GM18502 (cell line): ENCODE measurements around the gene GOLGA6L9.
"Not testable (repeated sequence)": the region's sequence is repeated elsewhere in the genome, so short reads cannot be mapped to it uniquely, and the experiment has no call there.

Experiments used
- ATAC-seq: cut with Tn5 transposase; IDR thresholded peaks from one replicate; pipeline ENCODE4 v1.9.1; 2021; ENCODE audit warnings: mild to moderate bottlenecking; ENCODE audit not compliant: unreplicated experiment, poor library complexity

GOLGA6L9 gene, protein sequence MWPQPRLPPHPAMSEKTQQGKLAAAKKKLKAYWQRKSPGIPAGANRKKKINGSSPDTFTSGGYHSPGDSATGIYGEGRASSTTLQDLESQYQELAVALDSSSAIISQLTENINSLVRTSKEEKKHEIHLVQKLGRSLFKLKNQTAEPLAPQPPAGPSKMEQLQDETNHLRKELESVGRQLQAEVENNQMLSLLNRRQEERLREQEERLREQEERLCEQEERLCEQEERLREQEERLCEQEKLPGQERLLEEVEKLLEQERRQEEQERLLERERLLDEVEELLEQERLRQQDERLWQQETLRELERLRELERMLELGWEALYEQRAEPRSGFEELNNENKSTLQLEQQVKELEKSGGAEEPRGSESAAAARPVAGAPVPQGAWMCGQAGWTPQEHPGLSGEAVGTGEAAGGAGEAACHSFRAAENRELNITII

DNA sequence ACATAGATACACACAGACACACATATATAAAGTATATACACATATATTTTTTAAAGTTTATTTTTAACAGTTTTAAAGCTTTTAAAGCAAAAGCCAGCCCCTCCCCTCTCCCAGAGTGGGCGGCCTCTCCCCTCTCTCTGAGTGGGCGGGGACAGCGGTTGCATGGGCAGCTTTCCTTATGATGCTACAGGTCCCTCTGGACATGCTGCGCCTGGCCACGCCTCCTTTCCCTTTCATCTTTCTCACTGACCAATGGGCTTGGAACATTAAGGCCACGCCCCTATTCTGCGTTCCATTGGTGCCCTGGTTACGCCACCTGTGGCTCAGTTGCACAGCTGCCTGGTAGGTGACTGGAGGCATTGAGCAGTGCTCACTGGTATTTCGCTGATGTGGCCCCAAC, at the start of gene GOLGA6L9:
Gene GOLGA6L9, plus strand, starts transcription at position 124 of the 400 bp plus-strand sequence. Its CDS starts 264 bp downstream, at position 388.
- not testable (repeated sequence) for ATAC-seq

DNA sequence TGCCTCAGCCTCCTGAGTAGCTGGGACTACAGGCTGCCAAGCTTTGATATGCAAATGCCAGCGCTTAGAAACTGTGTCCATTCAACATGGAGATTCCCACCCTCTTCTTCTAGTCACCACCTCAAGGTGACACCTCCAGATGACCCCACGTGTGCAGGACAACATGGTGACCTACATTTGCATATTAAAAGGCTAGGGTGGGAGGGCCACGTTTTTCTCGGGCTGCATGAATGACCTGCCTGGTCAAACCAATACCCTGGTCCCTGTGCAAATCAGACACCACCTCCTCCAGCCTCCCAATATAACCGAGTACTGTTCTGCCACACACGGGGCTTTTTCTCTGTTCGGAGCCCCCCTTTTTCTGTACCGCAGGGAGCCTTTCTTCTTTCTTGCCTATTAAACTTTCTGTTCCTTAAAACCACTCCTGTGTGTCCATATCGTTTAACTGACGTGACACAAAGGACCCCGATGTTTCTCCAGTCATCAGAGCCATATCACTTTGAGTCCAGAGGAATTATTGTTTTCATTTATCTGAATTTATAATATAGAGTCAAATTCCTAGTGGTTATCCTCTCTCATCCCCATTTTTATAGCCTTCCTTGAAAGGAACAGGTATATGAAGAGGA, 48.2 kb upstream of the GOLGA6L9 start:
- not testable (repeated sequence) for ATAC-seq

DNA sequence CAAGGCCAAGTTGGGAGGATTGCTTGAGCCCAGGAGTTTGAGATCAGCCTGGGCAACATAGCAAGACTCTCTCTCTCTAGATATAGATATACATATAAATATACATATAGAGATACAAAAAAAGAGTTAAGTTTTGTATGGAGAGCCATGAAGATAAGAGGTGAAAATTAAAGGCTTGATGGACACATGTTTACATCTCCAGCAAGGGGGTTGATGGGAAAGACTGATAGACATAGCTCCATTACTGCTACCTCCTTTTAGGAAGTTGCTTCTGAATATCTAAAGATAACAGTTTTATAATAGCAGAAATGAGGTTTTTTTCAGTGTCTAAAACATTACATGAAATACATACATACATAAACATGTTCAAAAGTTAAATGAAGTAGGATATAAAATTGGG, 42.4 kb upstream of the GOLGA6L9 start:
- not testable (repeated sequence) for ATAC-seq

DNA sequence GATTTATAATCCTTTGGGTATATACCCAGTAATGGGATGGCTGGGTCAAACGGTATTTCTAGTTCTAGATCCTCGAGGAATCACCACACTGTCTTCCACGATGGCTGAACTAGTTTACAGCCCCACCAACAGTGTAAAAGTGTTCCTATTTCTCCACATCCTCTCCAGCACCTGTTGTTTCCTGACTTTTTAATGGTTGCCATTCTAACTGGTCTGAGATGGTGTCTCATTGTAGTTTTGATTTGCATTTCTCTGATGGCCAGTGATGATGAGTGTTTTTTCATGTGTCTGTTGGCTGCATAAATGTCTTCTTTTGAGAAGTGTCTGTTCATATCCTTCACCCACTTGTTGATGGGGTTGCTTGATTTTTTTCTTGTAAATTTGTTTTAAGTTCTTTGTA, 39.5 kb upstream of the GOLGA6L9 start:
- not testable (repeated sequence) for ATAC-seq

DNA sequence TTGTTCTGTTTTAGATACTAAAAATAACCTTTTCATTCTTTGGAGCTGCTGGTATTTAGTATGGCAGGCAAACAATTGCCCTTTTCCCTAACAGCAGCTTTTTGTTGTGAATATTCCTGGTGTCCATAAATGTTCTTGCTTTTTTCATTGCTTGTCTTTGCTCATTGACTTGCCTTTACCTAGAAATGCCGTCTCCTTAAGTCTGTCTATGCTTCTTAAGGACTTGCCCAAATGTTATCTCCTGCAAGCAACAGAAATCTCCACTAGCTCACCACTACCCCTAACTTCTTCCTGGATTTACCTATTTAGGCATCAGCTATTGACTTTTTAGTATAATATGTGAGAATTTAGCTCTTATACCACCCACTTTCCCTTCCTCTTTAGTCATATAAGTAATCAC, 37.5 kb upstream of the GOLGA6L9 start:
- not testable (repeated sequence) for ATAC-seq

DNA sequence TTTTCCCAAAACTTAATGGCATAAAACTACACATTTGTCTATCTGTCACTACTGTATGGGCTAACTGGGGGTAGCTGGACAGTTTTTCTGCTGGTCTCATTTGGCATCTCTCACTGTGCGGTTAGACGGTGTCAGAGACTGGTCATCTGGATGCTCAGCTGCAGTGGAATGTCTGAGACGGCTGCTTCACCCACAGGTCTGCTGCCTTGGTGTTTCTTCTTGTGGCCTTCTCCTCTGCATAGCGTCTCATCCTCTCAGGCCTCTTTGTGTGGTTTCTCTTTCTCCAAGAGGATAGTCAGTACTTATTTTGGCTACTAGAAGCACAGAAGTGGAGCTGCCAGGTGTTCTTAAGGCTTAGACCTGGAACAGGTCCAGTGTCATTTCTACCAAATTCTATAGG, 35.9 kb upstream of the GOLGA6L9 start:
- ATAC-seq, result no peak

DNA sequence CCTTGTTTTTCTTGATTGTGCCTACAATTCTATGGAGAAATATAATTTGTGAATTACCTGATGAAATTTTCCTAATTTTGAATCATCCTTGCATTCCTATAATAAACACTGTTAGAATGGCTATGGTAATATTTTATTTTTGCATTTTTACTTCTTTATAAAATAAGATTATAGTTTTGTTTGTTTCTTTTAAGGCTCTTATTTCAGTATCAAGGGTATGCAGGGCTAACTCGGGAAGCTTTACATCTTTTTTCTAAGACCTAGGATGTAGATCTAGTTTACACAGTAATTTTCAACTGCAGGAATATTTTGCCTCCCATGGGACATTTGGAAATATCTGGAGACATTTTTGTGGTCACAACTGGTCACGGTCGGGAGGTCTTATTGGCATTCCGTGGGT, 33.8 kb upstream of the GOLGA6L9 start:
- not testable (repeated sequence) for ATAC-seq

DNA sequence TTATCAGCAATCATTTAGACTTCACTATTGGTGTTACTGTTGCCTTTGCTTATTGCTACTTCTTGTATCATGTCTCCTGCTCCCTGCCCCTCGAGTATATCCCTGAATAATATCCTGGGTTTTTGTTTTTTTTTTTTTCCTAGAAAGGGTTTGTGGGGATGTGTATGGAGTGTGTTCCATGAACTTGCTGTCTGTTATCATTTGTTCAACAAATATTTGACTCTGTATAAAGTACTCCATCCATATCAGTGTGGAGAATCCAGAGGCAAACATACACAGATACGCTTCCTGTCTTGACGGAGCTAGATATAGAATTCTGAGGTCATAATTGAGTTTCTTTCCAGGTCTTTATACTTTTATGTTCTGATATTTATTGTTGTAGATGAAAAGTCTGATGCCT, 31.8 kb upstream of the GOLGA6L9 start:
- no peak for ATAC-seq

DNA sequence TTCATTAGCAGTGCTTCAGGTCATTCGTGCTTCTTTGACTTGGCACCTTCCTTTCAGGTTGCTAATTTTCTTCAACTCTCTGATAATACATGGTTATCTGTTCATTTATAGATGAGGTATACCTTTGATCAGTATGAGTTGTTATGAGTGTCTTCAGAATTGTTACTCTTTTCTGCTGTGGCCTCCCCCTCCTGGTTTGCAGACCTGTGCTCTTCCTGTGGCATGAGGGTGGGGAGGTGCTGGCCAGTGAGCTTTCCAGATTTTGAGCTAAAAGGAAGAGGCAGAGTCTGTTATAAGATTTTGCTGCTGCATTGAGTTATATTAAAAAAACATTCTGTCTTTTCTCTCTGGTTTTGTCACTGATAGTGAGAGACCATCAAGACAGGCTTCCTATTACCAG, 30.8 kb upstream of the GOLGA6L9 start:
- ATAC-seq, result no peak

DNA sequence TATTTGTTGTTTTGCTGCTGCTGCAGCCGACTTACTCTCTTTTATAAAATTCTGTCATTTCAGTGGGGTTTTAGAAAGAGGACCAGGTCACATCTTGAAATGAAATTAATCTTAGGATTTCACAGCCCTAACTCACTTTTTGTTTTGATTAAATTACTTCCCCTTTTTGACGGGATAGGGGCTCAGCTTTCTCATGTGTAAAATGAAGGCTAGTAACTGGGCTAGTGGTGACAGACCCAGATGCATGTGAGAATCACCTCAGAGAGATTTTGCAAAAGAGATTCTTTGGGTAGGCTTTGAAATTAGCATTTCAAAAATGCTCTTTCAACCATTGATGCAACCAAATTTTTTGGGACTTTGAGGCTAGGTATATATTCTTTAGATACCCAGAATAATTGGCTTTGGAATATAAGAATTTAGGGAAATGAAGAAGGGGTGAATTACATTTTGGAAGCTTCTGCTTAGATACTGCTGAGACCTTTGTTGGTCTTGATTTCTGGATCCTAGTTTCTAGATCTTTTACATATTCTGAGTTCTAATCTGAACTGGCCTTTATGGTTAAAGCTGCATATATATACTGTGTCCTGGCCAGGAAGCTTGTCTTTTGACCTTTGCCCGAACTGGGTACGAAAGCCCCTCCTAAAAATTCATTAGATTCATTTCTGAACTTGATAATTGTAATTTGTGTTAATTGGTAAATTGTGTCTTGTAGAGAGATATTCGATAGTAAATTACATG, 30.1 kb upstream of the GOLGA6L9 start:
- ATAC-seq, result not testable (repeated sequence)

DNA sequence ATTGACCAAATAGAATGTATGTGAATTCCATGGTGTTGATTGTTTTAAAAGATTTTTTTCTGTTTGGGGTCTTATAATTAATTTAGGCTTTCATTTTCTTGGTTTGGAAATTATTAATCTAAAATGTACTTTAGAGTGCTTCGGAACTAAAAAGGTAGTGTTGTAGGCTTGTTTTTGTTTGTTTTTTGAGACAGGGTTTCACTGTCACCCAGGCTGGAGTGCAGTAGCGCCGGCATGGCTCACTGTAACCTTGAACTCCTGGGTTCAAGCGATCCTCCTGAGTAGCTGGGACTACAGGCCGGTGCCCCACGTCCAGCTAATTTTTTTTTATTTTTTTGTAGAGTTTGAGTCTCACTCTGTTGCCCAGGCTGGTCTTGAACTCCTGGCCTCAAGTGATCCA, 27.7 kb upstream of the GOLGA6L9 start:
- ATAC-seq, result not testable (repeated sequence)

DNA sequence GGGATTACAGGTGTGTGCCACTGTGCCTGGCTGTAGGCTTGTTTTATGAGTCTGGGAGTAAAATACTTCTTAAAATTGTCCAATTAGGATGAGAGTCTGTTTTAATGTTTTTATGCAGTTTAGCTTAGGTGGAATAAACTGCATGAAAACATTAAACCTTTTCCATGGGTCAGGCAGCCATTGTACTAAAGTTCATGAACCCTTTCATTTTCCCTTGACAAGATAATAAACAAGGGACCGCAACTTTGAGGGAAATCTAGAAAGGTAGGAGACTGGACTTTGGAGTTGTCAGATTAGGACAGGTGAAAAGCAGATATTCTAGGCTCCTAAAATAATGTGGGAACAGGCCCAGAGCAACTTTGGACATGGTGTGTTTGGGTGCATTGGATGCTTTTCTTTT, 27.3 kb upstream of the GOLGA6L9 start:
- not testable (repeated sequence) for ATAC-seq

DNA sequence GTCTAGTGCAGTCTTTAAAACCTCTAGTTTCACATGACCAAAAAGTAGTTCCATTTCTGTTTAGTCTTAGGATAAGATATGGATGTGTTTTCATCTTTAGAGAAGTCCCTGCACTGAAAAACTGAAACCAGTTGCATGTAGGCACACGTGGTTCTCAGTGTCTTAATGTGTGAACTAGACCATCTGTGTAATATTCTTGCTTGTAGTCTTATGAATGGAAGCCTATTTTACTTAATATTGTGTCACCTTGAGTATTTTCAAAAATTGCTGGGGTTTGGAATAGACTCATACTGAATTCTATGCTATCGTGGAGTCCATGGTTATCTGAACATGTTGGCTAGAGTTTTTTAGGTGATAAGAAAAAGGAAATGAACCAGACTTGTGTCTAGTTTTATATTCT, 23.4 kb upstream of the GOLGA6L9 start:
- not testable (repeated sequence) for ATAC-seq

DNA sequence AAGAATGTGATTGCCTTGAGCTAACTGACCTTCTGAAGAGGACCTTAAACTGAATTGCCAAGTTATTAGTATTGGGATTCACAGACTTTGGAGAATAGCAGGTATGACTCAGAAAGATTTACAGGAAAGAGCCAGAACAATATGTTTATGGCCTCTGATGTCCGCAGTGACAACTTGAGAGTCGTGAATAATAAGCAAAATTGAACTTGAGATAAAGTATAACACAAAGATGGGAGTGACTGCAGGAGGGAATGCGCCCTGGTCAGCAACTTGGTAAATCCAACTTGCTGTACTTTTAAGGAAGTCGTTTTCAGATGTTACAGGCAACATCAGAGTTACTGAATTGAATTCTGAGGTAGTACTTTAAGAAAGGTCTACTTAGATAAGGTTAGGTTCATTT, 19.3 kb upstream of the GOLGA6L9 start:
- not testable (repeated sequence) for ATAC-seq

DNA sequence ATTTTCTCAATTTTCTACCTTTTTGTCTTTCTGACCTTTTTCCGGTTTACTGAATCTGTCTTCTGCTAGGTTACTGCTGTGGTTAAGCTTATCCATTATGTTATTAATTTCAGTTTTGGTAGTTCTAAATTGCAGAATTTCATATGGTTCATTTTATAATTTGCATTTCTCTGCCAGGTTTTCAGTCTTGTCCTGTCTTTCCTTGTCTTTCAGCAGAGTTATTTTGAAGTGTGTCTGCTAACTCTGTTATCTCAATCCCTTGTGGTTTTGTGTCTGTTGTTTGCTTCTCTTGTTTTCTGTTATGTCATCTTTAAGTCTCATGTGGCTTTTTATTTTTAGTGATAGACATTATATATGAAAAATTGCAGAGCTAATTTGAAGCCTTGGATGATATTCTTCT, 18.0 kb upstream of the GOLGA6L9 start:
- not testable (repeated sequence) for ATAC-seq

DNA sequence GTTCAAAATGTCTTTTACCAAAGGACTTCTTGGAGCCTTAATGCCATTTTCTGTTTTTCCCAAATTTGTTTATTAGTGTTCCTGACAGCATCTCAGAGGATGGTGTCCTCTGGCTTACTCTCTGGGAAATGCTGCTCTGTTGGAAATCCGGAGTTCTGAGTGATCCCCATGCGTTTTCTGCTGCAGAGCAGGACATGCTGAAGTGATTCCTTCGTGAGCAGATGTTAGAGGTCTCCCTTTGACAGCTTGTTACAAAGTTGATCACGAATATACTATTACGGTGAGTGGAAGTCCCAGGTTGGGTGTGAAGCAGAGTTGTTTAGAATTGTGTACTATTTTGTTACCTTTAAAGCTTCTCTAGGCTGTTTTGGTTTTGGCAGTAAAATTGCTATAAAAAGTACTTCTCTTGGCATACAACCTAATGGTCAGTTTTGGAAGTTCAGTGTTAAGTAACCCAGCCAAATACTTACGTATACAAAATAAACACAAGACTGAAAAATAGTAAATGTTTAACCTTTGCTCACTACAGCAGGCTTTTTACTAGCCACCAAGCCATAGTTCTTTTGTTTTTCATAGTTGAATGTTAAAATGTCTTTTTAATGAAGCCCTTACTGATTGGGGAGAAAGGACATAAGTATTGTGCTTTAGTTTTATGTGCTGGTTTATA, 15.0 kb upstream of the GOLGA6L9 start:
- ATAC-seq, result not testable (repeated sequence)

DNA sequence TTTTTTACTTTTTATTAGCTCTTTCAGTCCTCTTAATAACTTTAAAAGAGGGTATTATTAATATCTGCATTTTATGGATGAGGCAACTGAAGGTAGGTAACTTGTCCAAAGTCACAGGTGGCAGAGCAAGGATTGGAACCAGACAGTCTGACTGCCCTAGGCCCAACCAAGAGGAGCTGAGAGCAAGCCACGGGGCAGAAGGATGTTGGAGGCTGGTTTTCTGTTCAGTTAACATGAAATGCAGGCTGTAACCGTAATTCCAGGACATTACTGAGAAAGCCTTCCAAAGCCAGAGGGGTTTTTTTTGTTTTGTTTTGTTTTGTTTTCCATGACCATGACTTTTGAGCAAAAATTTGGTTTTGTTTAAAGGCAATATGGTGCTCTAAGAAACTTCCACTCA, 9.1 kb upstream of the GOLGA6L9 start:
- ATAC-seq, result not testable (repeated sequence)

DNA sequence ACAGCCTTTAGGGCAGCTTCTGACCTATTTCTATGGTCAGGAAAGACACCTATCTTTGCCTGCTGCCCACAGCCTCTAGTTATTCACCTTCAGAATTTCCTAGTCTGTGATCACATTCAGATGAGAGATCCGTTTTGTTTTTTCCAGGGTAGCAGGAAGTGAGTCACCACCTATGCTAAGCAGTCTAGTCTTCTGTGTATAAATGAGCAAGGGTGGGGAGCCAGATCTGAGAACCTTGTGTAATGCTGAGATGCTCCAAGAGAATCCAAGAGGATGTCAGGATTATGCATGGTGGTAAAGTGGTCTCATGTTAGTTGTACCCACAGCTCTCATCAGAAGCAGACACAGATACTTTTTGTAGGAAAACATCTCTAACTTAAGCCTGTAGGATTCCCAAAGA, 8.7 kb upstream of the GOLGA6L9 start:
- ATAC-seq, result not testable (repeated sequence)

DNA sequence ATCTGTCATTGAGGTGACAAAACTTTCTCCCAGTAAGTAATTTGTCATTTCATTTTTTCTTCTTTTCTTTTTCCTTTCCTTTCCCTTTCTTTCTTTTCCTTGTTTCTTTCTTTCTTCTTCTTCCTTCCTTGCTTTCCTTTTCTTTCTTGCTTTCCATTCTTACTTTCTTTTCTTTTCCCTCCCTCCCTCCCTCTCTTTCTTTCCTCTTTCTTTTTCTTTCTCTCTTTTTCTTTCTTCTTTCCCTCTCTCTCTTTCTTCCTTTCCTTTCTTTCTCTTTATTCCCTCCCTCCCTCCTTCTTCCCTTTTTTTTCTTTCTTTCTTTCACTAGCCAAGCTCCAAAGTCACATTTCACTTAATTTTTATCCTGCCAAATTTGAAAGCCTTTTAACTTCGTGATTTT, 2.5 kb upstream of the GOLGA6L9 start:
- ATAC-seq, result not testable (repeated sequence)

DNA sequence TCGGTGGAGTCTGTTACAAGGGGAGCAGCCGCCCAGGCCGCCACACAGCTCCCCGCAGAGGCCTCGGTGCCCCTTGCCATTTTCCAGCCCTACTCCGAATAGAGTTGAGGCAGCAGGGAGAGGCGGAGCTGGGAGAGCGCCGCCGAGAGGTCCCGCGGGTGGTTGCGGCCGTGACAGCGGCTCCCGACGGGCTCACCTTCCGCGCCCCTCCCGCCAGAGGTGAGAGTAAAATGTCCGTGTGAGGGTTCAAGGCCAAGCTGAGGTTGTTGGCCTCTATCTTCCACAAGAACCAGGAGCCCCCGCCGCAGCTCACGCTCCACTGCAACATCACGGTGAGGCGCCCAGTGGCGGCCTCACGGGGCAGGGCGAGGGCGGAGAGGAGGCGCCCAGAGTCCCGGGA, 15.8 kb downstream of the GOLGA6L9 start:
- ATAC-seq, result not testable (repeated sequence)
